MCF 10A (cell line): ENCODE measurements around the gene DDX51. TPM values are rescaled to one million over a fixed set of nuclear protein-coding genes. Genes with fewer than 3 reads are reported as not detected.

ENCODE experiments used
- BruUV-seq: library from RNA; stranded (reverse); fragments of 400-500 nt; replicated peaks from 2 replicates; lab custom pipeline; 2021; lab: Mats Ljungman, UMichigan
- CTCF ChIA-PET: fragments of 300-600 bp; sonication (Branson Sonifier 250); formaldehyde crosslinking; extraction: SDS; loops from one replicate; lab custom pipeline; 2021; ENCODE audit warnings: antibody characterized with exemption, inconsistent platforms; lab: Yijun Ruan, JAX
- POLR2A ChIA-PET: fragments of 300-600, 350-650 bp; sonication (Branson Sonifier 250); formaldehyde crosslinking; extraction: SDS; loops from one replicate; lab custom pipeline; 2020; ENCODE audit warnings: antibody characterized with exemption, inconsistent platforms; lab: Yijun Ruan, JAX
- DNase-seq: peaks from one replicate; pipeline ENCODE4 v3.0.0-alpha.2; 2018; ENCODE audit not compliant: unreplicated experiment
- H3K27ac Mint-ChIP-seq: one replicate; pipeline ENCODE4 v1.8.0; 2022; ENCODE audit warnings: mild to moderate bottlenecking, low read depth, mixed read lengths; ENCODE audit not compliant: unreplicated experiment
- H3K27me3 Mint-ChIP-seq: one replicate; pipeline ENCODE4 v1.8.0; 2022; ENCODE audit warnings: mixed read lengths; ENCODE audit not compliant: insufficient read depth, unreplicated experiment
- H3K36me3 Mint-ChIP-seq: one replicate; pipeline ENCODE4 v1.8.0; 2022; ENCODE audit warnings: mild to moderate bottlenecking, moderate library complexity, mixed read lengths; ENCODE audit not compliant: insufficient read depth, unreplicated experiment
- H3K4me1 Mint-ChIP-seq: one replicate; pipeline ENCODE4 v1.8.0; 2022; ENCODE audit warnings: mixed read lengths; ENCODE audit not compliant: insufficient read depth, unreplicated experiment
- H3K4me3 Mint-ChIP-seq: one replicate; pipeline ENCODE4 v1.8.0; 2022; ENCODE audit warnings: mild to moderate bottlenecking, moderate library complexity, mixed read lengths; ENCODE audit not compliant: unreplicated experiment
- H3K9me3 Mint-ChIP-seq: one replicate; pipeline ENCODE4 v1.8.0; 2022; ENCODE audit warnings: mixed read lengths; ENCODE audit not compliant: unreplicated experiment
- intact Hi-C: fragments of 100-400 bp; cut with micrococcal nuclease; formaldehyde crosslinking; loops from 2 replicates; pipeline ENCODE4 v1.14.1; 2022
- total RNA-seq: library from RNA; stranded (reverse); gene quantifications from 2 replicates; pipeline ENCODE4 v1.2.3, GENCODE V29; 2022
- TF ChIP-seq, protein P1 (sequence below): fragments of 200-600 bp; IDR thresholded peaks from one replicate; pipeline ENCODE4 v1.8.0; 2022; ENCODE audit warnings: antibody characterized with exemption, mild to moderate bottlenecking; ENCODE audit not compliant: unreplicated experiment

The DDX51 gene
- total RNA-seq, 1 experiment from 2014 or later = 24.0 TPM

DNA sequence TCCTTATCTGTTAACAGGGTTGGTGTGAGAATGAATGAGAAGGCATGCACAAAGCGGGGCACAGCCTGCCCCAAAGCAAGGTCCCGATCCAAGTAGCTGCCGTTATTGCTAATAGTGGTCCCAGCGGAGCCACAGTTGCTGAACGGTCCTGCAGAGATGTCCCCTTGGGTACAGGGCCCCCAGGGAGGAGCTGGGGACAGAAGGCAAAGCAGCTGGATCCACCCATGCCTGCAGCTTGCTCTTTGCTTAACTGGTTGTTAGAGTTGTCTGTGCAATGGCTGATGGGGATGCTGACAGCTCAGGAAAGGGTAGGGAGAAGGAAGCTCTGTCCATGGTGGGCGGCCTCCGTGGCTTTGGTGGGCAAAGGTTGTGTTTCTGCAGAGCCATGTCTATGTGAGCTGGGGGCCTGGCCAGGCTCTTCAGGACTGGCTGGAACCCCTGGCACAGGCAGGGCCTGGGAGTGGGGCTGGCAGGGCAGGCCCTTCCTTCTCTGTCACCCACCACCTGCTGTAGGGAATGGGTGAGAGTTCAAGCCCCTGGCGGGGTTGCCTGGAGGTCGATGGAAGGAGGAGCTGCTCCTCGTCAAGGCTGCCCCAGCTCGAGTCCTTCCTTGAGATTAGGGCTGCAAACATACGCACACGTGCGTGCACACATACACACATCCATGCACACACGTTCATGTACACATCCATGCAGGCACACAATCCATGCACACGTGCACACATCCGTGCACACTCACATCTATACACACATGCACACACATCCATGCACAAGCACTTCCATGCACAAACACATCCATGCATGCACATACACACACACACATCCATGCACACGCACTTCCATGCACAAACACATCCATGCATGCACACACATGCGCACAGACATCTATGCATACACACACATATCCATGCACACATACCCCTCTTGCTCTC lies 35.6 kb upstream of the DDX51 start:
- H3K9me3 Mint-ChIP-seq = peaks cover 11% of the 10 kb centered on the region
- ChIA-PET CTCF (interaction anchor here (1.0 kb wide), 1 partner anchor 232 kb away, joined by 3 read pairs; no protein-coding TSS in a partner anchor), POLR2A (interaction anchor here (1.4 kb wide), 1 partner anchor 10 kb away, joined by 3 read pairs; no protein-coding TSS in a partner anchor)
- no peaks in the 10 kb centered on the region for H3K4me1 Mint-ChIP-seq
- peaks cover 73% of the 10 kb centered on the region for H3K27me3 Mint-ChIP-seq
- TF ChIP-seq, protein P1, sequence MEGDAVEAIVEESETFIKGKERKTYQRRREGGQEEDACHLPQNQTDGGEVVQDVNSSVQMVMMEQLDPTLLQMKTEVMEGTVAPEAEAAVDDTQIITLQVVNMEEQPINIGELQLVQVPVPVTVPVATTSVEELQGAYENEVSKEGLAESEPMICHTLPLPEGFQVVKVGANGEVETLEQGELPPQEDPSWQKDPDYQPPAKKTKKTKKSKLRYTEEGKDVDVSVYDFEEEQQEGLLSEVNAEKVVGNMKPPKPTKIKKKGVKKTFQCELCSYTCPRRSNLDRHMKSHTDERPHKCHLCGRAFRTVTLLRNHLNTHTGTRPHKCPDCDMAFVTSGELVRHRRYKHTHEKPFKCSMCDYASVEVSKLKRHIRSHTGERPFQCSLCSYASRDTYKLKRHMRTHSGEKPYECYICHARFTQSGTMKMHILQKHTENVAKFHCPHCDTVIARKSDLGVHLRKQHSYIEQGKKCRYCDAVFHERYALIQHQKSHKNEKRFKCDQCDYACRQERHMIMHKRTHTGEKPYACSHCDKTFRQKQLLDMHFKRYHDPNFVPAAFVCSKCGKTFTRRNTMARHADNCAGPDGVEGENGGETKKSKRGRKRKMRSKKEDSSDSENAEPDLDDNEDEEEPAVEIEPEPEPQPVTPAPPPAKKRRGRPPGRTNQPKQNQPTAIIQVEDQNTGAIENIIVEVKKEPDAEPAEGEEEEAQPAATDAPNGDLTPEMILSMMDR = no peak
- no peak for DNase-seq
- H3K27ac Mint-ChIP-seq = no peak overlapping the region
- no TSS peak for BruUV-seq
- intact Hi-C loops = no loop called here
- H3K4me3 Mint-ChIP-seq = no peak overlapping the region
- H3K36me3 Mint-ChIP-seq = no peaks in the 10 kb centered on the region

DNA sequence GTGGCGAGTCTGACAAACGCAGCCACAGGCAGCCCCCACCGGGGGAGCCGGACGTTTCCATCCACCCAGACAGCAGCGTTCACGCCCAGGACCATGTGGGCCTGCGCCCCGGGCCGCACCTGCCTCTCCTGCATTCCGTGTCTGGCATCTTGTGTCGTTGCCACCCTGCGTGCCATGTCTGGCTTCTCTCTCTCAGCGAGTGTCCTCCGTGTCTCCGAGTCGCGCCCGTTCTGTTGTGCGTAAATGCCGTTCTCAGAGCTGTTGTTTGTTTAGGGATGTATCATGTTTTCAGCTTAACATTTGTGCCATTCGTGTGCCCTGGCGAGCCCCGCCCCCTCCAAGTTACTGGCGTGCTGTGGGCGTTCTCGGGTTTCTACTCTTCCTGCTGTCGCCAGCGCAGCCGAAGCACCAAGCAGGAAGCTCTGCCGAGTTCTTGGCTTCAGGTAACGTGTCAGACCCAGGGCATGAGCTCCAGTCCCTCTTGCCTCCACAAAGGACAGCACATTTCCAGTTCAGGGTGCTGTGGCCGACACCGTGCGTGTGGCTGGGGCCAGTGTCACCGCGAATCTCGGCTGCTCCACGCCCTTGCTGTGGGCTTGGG lies 34.8 kb upstream of the DDX51 start:
- H3K27me3 Mint-ChIP-seq = peaks cover 71% of the 10 kb centered on the region
- CTCF ChIA-PET = no interaction called here
- no peaks in the 10 kb centered on the region for H3K4me1 Mint-ChIP-seq
- DNase-seq = no peak
- peaks cover 11% of the 10 kb centered on the region for H3K9me3 Mint-ChIP-seq
- POLR2A ChIA-PET = interaction anchor here (0.7 to 1.4 kb wide), 2 partner anchors 11 to 42 kb away, joined by 3 to 4 read pairs; no protein-coding TSS in a partner anchor
- no peaks in the 10 kb centered on the region for H3K36me3 Mint-ChIP-seq
- no peak overlapping the region for H3K27ac Mint-ChIP-seq
- no peak overlapping the region for H3K4me3 Mint-ChIP-seq
- no TSS peak for BruUV-seq
- TF ChIP-seq, protein P1 = no peak
- intact Hi-C loops = no loop called here

GRCh38 chr12:132178316-132178715 lies 34.2 kb upstream of the DDX51 start:
- Mint-ChIP-seq H3K27me3 (peaks cover 68% of the 10 kb centered on the region), H3K9me3 (peaks cover 11% of the 10 kb centered on the region), H3K4me3 (no peak overlapping the region), H3K4me1 (no peaks in the 10 kb centered on the region), H3K27ac (no peak overlapping the region), H3K36me3 (no peaks in the 10 kb centered on the region)
- ChIA-PET POLR2A (interaction anchor here (0.7 to 1.4 kb wide), 2 partner anchors 11 to 41 kb away, joined by 3 to 4 read pairs; no protein-coding TSS in a partner anchor), CTCF (no interaction called here)
- DNase-seq = no peak
- TF ChIP-seq, protein P1 = no peak
- intact Hi-C loops = no loop called here
- BruUV-seq = no TSS peak
